Progenitor cell of endocrine pancreas (in vitro differentiated cells): ENCODE measurements around the gene MTCL1. TPM values are rescaled to one million over a fixed set of nuclear protein-coding genes. Genes with fewer than 3 reads are reported as not detected.

Source experiments
- DNase-seq: peaks from one replicate; pipeline ENCODE4 v3.0.0; 2021; ENCODE audit warnings: low spot score; ENCODE audit not compliant: unreplicated experiment
- H3K27ac Mint-ChIP-seq: 2 replicates; pipeline ENCODE4 v1.8.0; 2021; ENCODE audit warnings: mild to moderate bottlenecking, moderate library complexity, mixed read lengths
- H3K27me3 Mint-ChIP-seq: 2 replicates; pipeline ENCODE4 v1.8.0; 2021; ENCODE audit warnings: mixed read lengths
- H3K36me3 Mint-ChIP-seq: 2 replicates; pipeline ENCODE4 v1.8.0; 2022; ENCODE audit warnings: mixed read lengths; ENCODE audit not compliant: insufficient read depth
- H3K4me1 Mint-ChIP-seq: 2 replicates; pipeline ENCODE4 v1.8.0; 2021; ENCODE audit warnings: low read depth, mixed read lengths
- H3K4me3 Mint-ChIP-seq: 2 replicates; pipeline ENCODE4 v1.8.0; 2021; ENCODE audit warnings: low read depth, mild to moderate bottlenecking, moderate library complexity, mixed read lengths
- H3K9me3 Mint-ChIP-seq: 2 replicates; pipeline ENCODE4 v1.8.0; 2021; ENCODE audit warnings: low read depth, mixed read lengths
- CTCF ChIP-seq: fragments of 200-600 bp; sonication (generic); IDR thresholded peaks from one replicate; pipeline ENCODE4 v1.5.0; 2021; ENCODE audit warnings: antibody characterized with exemption, mild to moderate bottlenecking; ENCODE audit not compliant: unreplicated experiment
- total RNA-seq: library from RNA; stranded (reverse); gene quantifications from 2 replicates; pipeline ENCODE4 v1.2.1, GENCODE V29; 2021

The MTCL1 gene
- total RNA-seq, 1 donor from 2014 or later = 81.5 TPM

GRCh38 chr18:8735274-8735673 lies 29.9 kb downstream of the MTCL1 start:
- Mint-ChIP-seq H3K27me3 (no peaks in the 10 kb centered on the region), H3K9me3 (no peaks in the 10 kb centered on the region), H3K27ac (peak overlapping the region; percentile 3), H3K4me1 (peaks cover 19% of the 10 kb centered on the region), H3K4me3 (no peak overlapping the region), H3K36me3 (peaks cover 27% of the 10 kb centered on the region)
- no peak for TF ChIP-seq CTCF
- DNase-seq = no peak

- TF ChIP-seq CTCF = no peak
- no peaks in the 10 kb centered on the region for H3K9me3 Mint-ChIP-seq
- peak overlapping the region; percentile 30 for H3K27ac Mint-ChIP-seq
- H3K4me1 Mint-ChIP-seq = no peaks in the 10 kb centered on the region
- H3K27me3 Mint-ChIP-seq = no peaks in the 10 kb centered on the region
- H3K36me3 Mint-ChIP-seq = peaks cover 19% of the 10 kb centered on the region
- no peak for DNase-seq
- H3K4me3 Mint-ChIP-seq = no peak overlapping the region
Measured at GRCh38 chr18:8741117-8741516, 35.8 kb downstream of the MTCL1 start.

GRCh38 chr18:8741532-8741931 lies 36.2 kb downstream of the MTCL1 start:
- no peak for TF ChIP-seq CTCF
- H3K27ac Mint-ChIP-seq = no peak overlapping the region
- H3K4me1 Mint-ChIP-seq = no peaks in the 10 kb centered on the region
- H3K36me3 Mint-ChIP-seq = peaks cover 20% of the 10 kb centered on the region
- no peaks in the 10 kb centered on the region for H3K9me3 Mint-ChIP-seq
- H3K4me3 Mint-ChIP-seq = no peak overlapping the region
- H3K27me3 Mint-ChIP-seq = no peaks in the 10 kb centered on the region
- no peak for DNase-seq

GRCh38 chr18:8742387-8743361 lies 37.3 kb downstream of the MTCL1 start:
- Mint-ChIP-seq H3K4me1 (no peaks in the 10 kb centered on the region), H3K4me3 (no peak overlapping the region), H3K9me3 (no peaks in the 10 kb centered on the region), H3K36me3 (peaks cover 18% of the 10 kb centered on the region), H3K27me3 (no peaks in the 10 kb centered on the region), H3K27ac (no peak overlapping the region)
- no peak for TF ChIP-seq CTCF
- DNase-seq = no peak

GRCh38 chr18:8744038-8744437 lies 38.7 kb downstream of the MTCL1 start:
- Mint-ChIP-seq H3K36me3 (peaks cover 15% of the 10 kb centered on the region), H3K27me3 (no peaks in the 10 kb centered on the region), H3K4me1 (no peaks in the 10 kb centered on the region), H3K27ac (no peak overlapping the region), H3K4me3 (no peak overlapping the region), H3K9me3 (no peaks in the 10 kb centered on the region)
- DNase-seq = no peak
- no peak for TF ChIP-seq CTCF
